ENCODE data around the gene ABCA4.

The ABCA4 gene

GRCh38 chr1:94033849-94034248 is 87.1 kb downstream of the ABCA4 start:
- H3K9ac ChIP-seq (ENCODE audit: insufficient read length), result no peak overlapping the region
- TF ChIP-seq EZH2 (IDR thresholded peaks at IDR 0.05) (no peak), POLR2AphosphoS5 (IDR thresholded peaks at IDR 0.05; ENCODE audit: borderline replicate concordance, low read depth, low read length) (no peak), FOXP2 (optimal IDR thresholded peaks at IDR 0.05; ENCODE audit: control extremely low read depth, extremely low read length, insufficient read depth) (no peak)
- no peak for DNase-seq (ENCODE audit: low read depth, low spot score)
- no peak overlapping the region for H3K27ac ChIP-seq
- no peak overlapping the region for H3K4me3 ChIP-seq
- H3K9me3 ChIP-seq (ENCODE audit: low read depth, low read length), result no peaks in the 10 kb centered on the region
- H3K36me3 ChIP-seq (ENCODE audit: insufficient read depth, low read length), result no peaks in the 10 kb centered on the region

- no peak for TF ChIP-seq EZH2 (IDR thresholded peaks at IDR 0.05)
- no peak for TF ChIP-seq FOXP2 (optimal IDR thresholded peaks at IDR 0.05; ENCODE audit: control extremely low read depth, extremely low read length, insufficient read depth)
- no peak for TF ChIP-seq POLR2AphosphoS5 (IDR thresholded peaks at IDR 0.05; ENCODE audit: borderline replicate concordance, low read depth, low read length)
- Histone ChIP-seq H3K36me3 (ENCODE audit: insufficient read depth, low read length) (no peaks in the 10 kb centered on the region), H3K4me3 (no peak overlapping the region), H3K27ac (no peak overlapping the region), H3K9ac (ENCODE audit: insufficient read length) (no peak overlapping the region), H3K9me3 (ENCODE audit: low read depth, low read length) (no peaks in the 10 kb centered on the region)
- DNase-seq (ENCODE audit: low read depth, low spot score), result no peak
Measured at GRCh38 chr1:94032637-94033036, 88.3 kb downstream of the ABCA4 start.

GRCh38 chr1:94031591-94031990 is 89.4 kb downstream of the ABCA4 start:
- Histone ChIP-seq H3K4me3 (no peak overlapping the region), H3K27ac (no peak overlapping the region), H3K9ac (ENCODE audit: insufficient read length) (no peak overlapping the region), H3K36me3 (ENCODE audit: insufficient read depth, low read length) (no peaks in the 10 kb centered on the region), H3K9me3 (ENCODE audit: low read depth, low read length) (no peaks in the 10 kb centered on the region)
- TF ChIP-seq FOXP2 (optimal IDR thresholded peaks at IDR 0.05; ENCODE audit: control extremely low read depth, extremely low read length, insufficient read depth) (no peak), EZH2 (IDR thresholded peaks at IDR 0.05) (no peak), POLR2AphosphoS5 (IDR thresholded peaks at IDR 0.05; ENCODE audit: borderline replicate concordance, low read depth, low read length) (no peak)
- DNase-seq (ENCODE audit: low read depth, low spot score), result no peak

GRCh38 chr1:94031154-94031553 is 89.8 kb downstream of the ABCA4 start:
- no peaks in the 10 kb centered on the region for H3K9me3 ChIP-seq (ENCODE audit: low read depth, low read length)
- no peak overlapping the region for H3K27ac ChIP-seq
- TF ChIP-seq FOXP2 (optimal IDR thresholded peaks at IDR 0.05; ENCODE audit: control extremely low read depth, extremely low read length, insufficient read depth) (no peak), POLR2AphosphoS5 (IDR thresholded peaks at IDR 0.05; ENCODE audit: borderline replicate concordance, low read depth, low read length) (no peak), EZH2 (IDR thresholded peaks at IDR 0.05) (no peak)
- DNase-seq (ENCODE audit: low read depth, low spot score), result no peak
- H3K9ac ChIP-seq (ENCODE audit: insufficient read length), result no peak overlapping the region
- no peak overlapping the region for H3K4me3 ChIP-seq
- H3K36me3 ChIP-seq (ENCODE audit: insufficient read depth, low read length), result no peaks in the 10 kb centered on the region

- no peak for DNase-seq (ENCODE audit: low read depth, low spot score)
- Histone ChIP-seq H3K4me3 (no peak overlapping the region), H3K27ac (no peak overlapping the region), H3K36me3 (ENCODE audit: insufficient read depth, low read length) (no peaks in the 10 kb centered on the region), H3K9me3 (ENCODE audit: low read depth, low read length) (no peaks in the 10 kb centered on the region), H3K9ac (ENCODE audit: insufficient read length) (no peak overlapping the region)
- TF ChIP-seq FOXP2 (optimal IDR thresholded peaks at IDR 0.05; ENCODE audit: control extremely low read depth, extremely low read length, insufficient read depth), result no peak
- no peak for TF ChIP-seq POLR2AphosphoS5 (IDR thresholded peaks at IDR 0.05; ENCODE audit: borderline replicate concordance, low read depth, low read length)
- TF ChIP-seq EZH2 (IDR thresholded peaks at IDR 0.05), result no peak
Measured at GRCh38 chr1:94029130-94029993, 91.6 kb downstream of the ABCA4 start.

- DNase-seq (ENCODE audit: low read depth, low spot score), result no peak
- Histone ChIP-seq H3K36me3 (ENCODE audit: insufficient read depth, low read length) (no peaks in the 10 kb centered on the region), H3K9me3 (ENCODE audit: low read depth, low read length) (no peaks in the 10 kb centered on the region), H3K9ac (ENCODE audit: insufficient read length) (no peak overlapping the region), H3K4me3 (no peak overlapping the region), H3K27ac (no peak overlapping the region)
- TF ChIP-seq FOXP2 (optimal IDR thresholded peaks at IDR 0.05; ENCODE audit: control extremely low read depth, extremely low read length, insufficient read depth) (no peak), POLR2AphosphoS5 (IDR thresholded peaks at IDR 0.05; ENCODE audit: borderline replicate concordance, low read depth, low read length) (no peak), EZH2 (IDR thresholded peaks at IDR 0.05) (no peak)
Measured at GRCh38 chr1:94027721-94028515, 93.0 kb downstream of the ABCA4 start.

- Histone ChIP-seq H3K36me3 (ENCODE audit: insufficient read depth, low read length) (no peaks in the 10 kb centered on the region), H3K9ac (ENCODE audit: insufficient read length) (no peak overlapping the region), H3K4me3 (no peak overlapping the region), H3K9me3 (ENCODE audit: low read depth, low read length) (no peaks in the 10 kb centered on the region), H3K27ac (no peak overlapping the region)
- TF ChIP-seq POLR2AphosphoS5 (IDR thresholded peaks at IDR 0.05; ENCODE audit: borderline replicate concordance, low read depth, low read length) (no peak), FOXP2 (optimal IDR thresholded peaks at IDR 0.05; ENCODE audit: control extremely low read depth, extremely low read length, insufficient read depth) (no peak), EZH2 (IDR thresholded peaks at IDR 0.05) (no peak)
- DNase-seq (ENCODE audit: low read depth, low spot score), result no peak
Measured at GRCh38 chr1:94026619-94027380, 94.1 kb downstream of the ABCA4 start.

Data from SK-N-MC (cell line).